ENCODE measurements around the gene C1orf226. TPM values are rescaled to one million over a fixed set of nuclear protein-coding genes. Genes with fewer than 3 reads are reported as not detected.
"Not testable (repeated sequence)": the region's sequence is repeated elsewhere in the genome, so short reads cannot be mapped to it uniquely, and the experiment has no call there.

C1orf226 gene
- total RNA-seq, 1 donor from 2014 or later = 2.7 TPM

DNA sequence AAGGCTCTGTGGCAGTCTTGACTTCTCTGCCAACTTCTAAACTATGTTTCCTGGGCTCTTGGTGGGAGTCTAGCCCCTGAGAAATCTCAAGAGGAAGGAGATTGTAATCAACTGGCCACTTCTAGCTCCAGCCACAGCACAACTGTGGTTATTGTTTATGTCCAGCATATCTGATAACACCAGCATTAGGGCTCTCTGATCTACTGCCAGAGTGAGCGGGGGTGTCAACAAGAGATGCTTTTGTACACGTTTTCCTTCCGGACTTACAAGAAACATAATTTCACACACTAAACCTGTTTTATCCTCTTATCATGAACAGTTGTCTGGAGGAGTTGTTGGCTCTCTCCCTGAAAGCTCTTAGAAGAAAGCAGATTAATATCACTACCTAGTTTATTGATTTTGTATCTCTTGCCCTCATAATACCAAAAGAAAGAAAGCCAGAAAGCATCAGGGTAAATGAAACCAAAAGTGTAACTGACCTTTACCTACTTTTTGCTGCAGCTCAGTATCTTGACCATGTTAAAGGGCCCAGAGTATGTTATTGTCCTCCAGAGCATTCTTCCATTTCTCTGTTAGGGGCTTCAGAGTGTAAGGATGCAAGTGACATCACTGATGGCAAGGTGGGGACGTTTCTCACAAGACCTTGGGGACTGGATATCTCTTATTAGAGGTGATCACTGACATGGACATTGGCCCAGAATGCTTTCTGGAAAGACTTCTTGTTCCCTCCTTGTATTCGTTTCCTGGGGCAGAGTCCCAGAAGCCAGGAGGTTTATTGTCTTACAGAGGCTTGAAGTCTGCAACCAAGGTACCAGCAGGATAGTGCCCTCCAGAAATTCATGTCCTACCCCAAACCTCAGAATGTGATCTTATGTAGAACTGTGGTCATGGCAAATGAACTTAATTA lies 40.0 kb downstream of the C1orf226 start:
- intact Hi-C loops (cut with DNase I) = no loop called here
- no peak for DNase-seq (ENCODE audit: extremely low spot score in 2 of 2)
- Histone ChIP-seq H3K4me3 (no peak overlapping the region), H3K27me3 (no peaks in the 10 kb centered on the region), H3K4me1 (no peaks in the 10 kb centered on the region), H3K27ac (no peak overlapping the region), H3K9me3 (no peaks in the 10 kb centered on the region), H3K36me3 (no peaks in the 10 kb centered on the region)
- TF ChIP-seq, protein P1, sequence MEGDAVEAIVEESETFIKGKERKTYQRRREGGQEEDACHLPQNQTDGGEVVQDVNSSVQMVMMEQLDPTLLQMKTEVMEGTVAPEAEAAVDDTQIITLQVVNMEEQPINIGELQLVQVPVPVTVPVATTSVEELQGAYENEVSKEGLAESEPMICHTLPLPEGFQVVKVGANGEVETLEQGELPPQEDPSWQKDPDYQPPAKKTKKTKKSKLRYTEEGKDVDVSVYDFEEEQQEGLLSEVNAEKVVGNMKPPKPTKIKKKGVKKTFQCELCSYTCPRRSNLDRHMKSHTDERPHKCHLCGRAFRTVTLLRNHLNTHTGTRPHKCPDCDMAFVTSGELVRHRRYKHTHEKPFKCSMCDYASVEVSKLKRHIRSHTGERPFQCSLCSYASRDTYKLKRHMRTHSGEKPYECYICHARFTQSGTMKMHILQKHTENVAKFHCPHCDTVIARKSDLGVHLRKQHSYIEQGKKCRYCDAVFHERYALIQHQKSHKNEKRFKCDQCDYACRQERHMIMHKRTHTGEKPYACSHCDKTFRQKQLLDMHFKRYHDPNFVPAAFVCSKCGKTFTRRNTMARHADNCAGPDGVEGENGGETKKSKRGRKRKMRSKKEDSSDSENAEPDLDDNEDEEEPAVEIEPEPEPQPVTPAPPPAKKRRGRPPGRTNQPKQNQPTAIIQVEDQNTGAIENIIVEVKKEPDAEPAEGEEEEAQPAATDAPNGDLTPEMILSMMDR (IDR thresholded peaks at IDR 0.05) = no peak
- TF ChIP-seq POLR2AphosphoS5 (IDR thresholded peaks at IDR 0.05; ENCODE audit: insufficient read depth in 1 of 2, low read depth in 1 of 2) (no peak), POLR2A (IDR thresholded peaks at IDR 0.05) (no peak)

GRCh38 chr1:162422662-162423375 lies 41.3 kb downstream of the C1orf226 start:
- H3K36me3 ChIP-seq = no peaks in the 10 kb centered on the region
- intact Hi-C loops (cut with DNase I) = no loop called here
- no peak overlapping the region for H3K27ac ChIP-seq
- TF ChIP-seq POLR2AphosphoS5 (IDR thresholded peaks at IDR 0.05; ENCODE audit: insufficient read depth in 1 of 2, low read depth in 1 of 2) = no peak
- TF ChIP-seq, protein P1 (IDR thresholded peaks at IDR 0.05) = no peak
- TF ChIP-seq POLR2A (IDR thresholded peaks at IDR 0.05) = no peak
- no peak overlapping the region for H3K4me3 ChIP-seq
- H3K4me1 ChIP-seq = no peaks in the 10 kb centered on the region
- H3K9me3 ChIP-seq = no peaks in the 10 kb centered on the region
- no peaks in the 10 kb centered on the region for H3K27me3 ChIP-seq
- DNase-seq (ENCODE audit: extremely low spot score in 2 of 2) = no peak

DNA sequence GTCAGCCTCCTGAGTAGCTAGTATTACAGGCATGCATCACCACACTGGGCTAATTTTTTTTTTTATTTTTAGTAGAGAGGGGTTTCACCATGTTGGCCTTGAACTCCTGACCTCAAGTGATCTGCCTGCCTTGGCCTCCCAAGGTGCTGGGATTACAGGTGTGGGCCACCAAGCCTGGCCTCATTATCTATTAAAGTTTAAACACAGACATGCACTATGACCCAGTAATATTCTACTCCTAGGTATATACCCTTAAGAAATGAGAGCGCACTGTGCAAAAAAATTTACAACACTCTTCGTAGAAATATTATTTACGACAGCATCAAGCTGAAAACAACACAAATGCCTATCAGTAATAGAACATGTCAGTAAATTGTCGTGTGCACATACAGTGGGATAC lies 49.1 kb downstream of the C1orf226 start:
- Histone ChIP-seq H3K36me3 (no peaks in the 10 kb centered on the region), H3K27ac (no peak overlapping the region), H3K4me1 (no peaks in the 10 kb centered on the region), H3K4me3 (no peak overlapping the region), H3K27me3 (no peaks in the 10 kb centered on the region), H3K9me3 (no peaks in the 10 kb centered on the region)
- intact Hi-C loops (cut with DNase I) = no loop called here
- TF ChIP-seq POLR2A (IDR thresholded peaks at IDR 0.05) (no peak), POLR2AphosphoS5 (IDR thresholded peaks at IDR 0.05; ENCODE audit: insufficient read depth in 1 of 2, low read depth in 1 of 2) (no peak)
- TF ChIP-seq, protein P1 (IDR thresholded peaks at IDR 0.05) = no peak
- DNase-seq (ENCODE audit: extremely low spot score in 2 of 2) = no peak

GRCh38 chr1:162432977-162433713 lies 51.6 kb downstream of the C1orf226 start:
- intact Hi-C loops (cut with DNase I); H3K4me3 ChIP-seq; H3K27ac ChIP-seq; H3K27me3 ChIP-seq; DNase-seq (ENCODE audit: extremely low spot score in 2 of 2); H3K9me3 ChIP-seq; H3K4me1 ChIP-seq; H3K36me3 ChIP-seq: not testable (repeated sequence)

MicroRNAs within 50 kb of the gene (microRNA counts, 767-probe panel; counts per million panel counts)
- microRNA hsa-miR-556-3p (238 to 261 counts per million in 2 donors), microRNA hsa-miR-556-5p (238 to 261 counts per million in 2 donors)

Small RNAs within 50 kb of the gene (microRNA-seq; reads per million reads assigned to microRNA genes)
- gene MIR556 (ENCODE audit: borderline number of aligned reads, borderline replicate concordance) = not detected

Small RNAs within 50 kb of the gene (small RNA-seq; reads per million reads assigned to genes)
- gene MIR556 = not detected
- not detected for gene RNA5SP61

Other genes with a start within 250 kb of the C1orf226 start
- gene SPATA46, start 4.9 kb upstream of the C1orf226 start, total RNA-seq = not detected
- gene SH2D1B, start 30.4 kb downstream of the C1orf226 start, total RNA-seq = not detected
- 27.5 TPM for gene UHMK1, start 116.1 kb downstream of the C1orf226 start, total RNA-seq
- gene UAP1, start 180.0 kb downstream of the C1orf226 start, total RNA-seq = 118 TPM

Measured in vagina (tissue), 2 donors.